ENCODE data around the gene PAXIP1. TPM values are rescaled to one million over a fixed set of nuclear protein-coding genes. Genes with fewer than 3 reads are reported as not detected.

The PAXIP1 gene
- total RNA-seq, 1 experiment from 2014 or later: 18.8 TPM

DNA sequence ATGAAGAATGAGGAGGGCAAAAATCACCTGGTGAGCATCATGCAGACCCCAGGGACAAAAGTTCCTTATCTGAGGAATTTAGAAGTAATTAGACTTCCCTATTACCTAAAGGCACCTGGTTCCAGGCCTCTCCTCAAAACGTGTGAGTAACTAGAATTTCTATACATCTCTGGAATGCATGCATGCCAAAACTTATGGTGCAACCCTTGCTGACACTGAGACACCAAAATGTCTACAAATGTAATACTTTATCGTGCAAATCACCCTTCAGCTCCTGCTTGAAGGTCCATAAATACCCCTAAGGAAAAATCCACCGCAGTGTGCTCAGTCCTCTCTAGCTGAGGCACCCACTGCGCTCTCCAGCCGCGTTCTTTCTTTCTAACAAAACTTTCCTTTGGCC, 84.2 kb downstream of the PAXIP1 start:
- no peaks in the 10 kb centered on the region for H4K20me1 ChIP-seq (ENCODE audit: insufficient read depth)
- BruUV-seq (replicated peaks): no TSS peak
- CTCF ChIA-PET: no interaction called here

DNA sequence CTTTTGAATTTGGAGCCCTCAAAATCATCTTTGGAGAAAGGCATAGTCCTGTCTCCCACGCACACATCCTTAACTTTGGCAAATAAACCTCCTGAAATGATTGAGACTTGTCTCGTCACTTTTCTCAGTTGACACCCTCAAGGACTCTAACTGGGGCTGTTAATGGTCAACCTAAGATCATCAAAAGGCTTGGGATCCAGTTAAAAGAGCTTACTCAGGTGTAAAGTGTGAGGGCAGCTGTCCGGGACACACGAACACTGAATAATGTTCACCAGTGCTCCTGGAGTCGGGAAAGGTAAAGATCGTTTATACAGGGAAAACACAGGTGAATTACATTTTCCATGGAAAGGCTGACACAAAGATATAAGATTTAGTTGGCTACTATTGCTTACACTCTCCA, 84.7 kb downstream of the PAXIP1 start:
- BruUV-seq (replicated peaks): no TSS peak
- H3K9me3 ChIP-seq (ENCODE audit: insufficient read depth, low read depth): no peaks in the 10 kb centered on the region
- H2AFZ ChIP-seq: no peak overlapping the region
- TF ChIP-seq, protein P1, sequence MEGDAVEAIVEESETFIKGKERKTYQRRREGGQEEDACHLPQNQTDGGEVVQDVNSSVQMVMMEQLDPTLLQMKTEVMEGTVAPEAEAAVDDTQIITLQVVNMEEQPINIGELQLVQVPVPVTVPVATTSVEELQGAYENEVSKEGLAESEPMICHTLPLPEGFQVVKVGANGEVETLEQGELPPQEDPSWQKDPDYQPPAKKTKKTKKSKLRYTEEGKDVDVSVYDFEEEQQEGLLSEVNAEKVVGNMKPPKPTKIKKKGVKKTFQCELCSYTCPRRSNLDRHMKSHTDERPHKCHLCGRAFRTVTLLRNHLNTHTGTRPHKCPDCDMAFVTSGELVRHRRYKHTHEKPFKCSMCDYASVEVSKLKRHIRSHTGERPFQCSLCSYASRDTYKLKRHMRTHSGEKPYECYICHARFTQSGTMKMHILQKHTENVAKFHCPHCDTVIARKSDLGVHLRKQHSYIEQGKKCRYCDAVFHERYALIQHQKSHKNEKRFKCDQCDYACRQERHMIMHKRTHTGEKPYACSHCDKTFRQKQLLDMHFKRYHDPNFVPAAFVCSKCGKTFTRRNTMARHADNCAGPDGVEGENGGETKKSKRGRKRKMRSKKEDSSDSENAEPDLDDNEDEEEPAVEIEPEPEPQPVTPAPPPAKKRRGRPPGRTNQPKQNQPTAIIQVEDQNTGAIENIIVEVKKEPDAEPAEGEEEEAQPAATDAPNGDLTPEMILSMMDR (conservative IDR thresholded peaks at IDR 0.05): no peak
- TF ChIP-seq EZH2 (IDR thresholded peaks at IDR 0.05; ENCODE audit: low read depth): no peak
- H4K20me1 ChIP-seq (ENCODE audit: insufficient read depth): no peaks in the 10 kb centered on the region
- H3K9me2 ChIP-seq (ENCODE audit: insufficient read depth): no peaks in the 10 kb centered on the region
- H3K27me3 ChIP-seq (ENCODE audit: insufficient read depth, low read depth): peaks cover 93% of the 10 kb centered on the region
- no peaks in the 10 kb centered on the region for H3K36me3 ChIP-seq (ENCODE audit: low read depth)
- H3K4me1 ChIP-seq (replicated peaks; ENCODE audit: insufficient read depth): no peaks in the 10 kb centered on the region
- H3K27ac ChIP-seq: no peak overlapping the region
- POLR2A ChIA-PET (ENCODE audit: unreplicated experiment): no interaction called here
- no peak for DNase-seq
- intact Hi-C loops (cut with micrococcal nuclease; ENCODE audit: unreplicated experiment): no loop called here
- no peak overlapping the region for H3K4me2 ChIP-seq
- CTCF ChIA-PET: no interaction called here
- H3K79me2 ChIP-seq (ENCODE audit: low read depth): no peaks in the 10 kb centered on the region
- no peak overlapping the region for H3K4me3 ChIP-seq
- no peaks in the 10 kb centered on the region for H3F3A ChIP-seq (ENCODE audit: insufficient read depth, low read depth)

More for the DNA sequence above, 84.2 kb downstream of the PAXIP1 start:
- POLR2A ChIA-PET (ENCODE audit: unreplicated experiment): no interaction called here
- Histone ChIP-seq H2AFZ (no peak overlapping the region), H3K4me3 (no peak overlapping the region), H3K4me2 (no peak overlapping the region), H3K27ac (no peak overlapping the region), H3K36me3 (ENCODE audit: low read depth) (no peaks in the 10 kb centered on the region), H3K79me2 (ENCODE audit: low read depth) (no peaks in the 10 kb centered on the region), H3K4me1 (replicated peaks; ENCODE audit: insufficient read depth) (no peaks in the 10 kb centered on the region), H3K27me3 (ENCODE audit: insufficient read depth, low read depth) (peaks cover 94% of the 10 kb centered on the region), H3K9me3 (ENCODE audit: insufficient read depth, low read depth) (no peaks in the 10 kb centered on the region), H3K9me2 (ENCODE audit: insufficient read depth) (no peaks in the 10 kb centered on the region), H3F3A (ENCODE audit: insufficient read depth, low read depth) (no peaks in the 10 kb centered on the region)
- intact Hi-C loops (cut with micrococcal nuclease; ENCODE audit: unreplicated experiment): no loop called here
- TF ChIP-seq, protein P1 (conservative IDR thresholded peaks at IDR 0.05): no peak
- TF ChIP-seq EZH2 (IDR thresholded peaks at IDR 0.05; ENCODE audit: low read depth): no peak
- no peak for DNase-seq

DNA sequence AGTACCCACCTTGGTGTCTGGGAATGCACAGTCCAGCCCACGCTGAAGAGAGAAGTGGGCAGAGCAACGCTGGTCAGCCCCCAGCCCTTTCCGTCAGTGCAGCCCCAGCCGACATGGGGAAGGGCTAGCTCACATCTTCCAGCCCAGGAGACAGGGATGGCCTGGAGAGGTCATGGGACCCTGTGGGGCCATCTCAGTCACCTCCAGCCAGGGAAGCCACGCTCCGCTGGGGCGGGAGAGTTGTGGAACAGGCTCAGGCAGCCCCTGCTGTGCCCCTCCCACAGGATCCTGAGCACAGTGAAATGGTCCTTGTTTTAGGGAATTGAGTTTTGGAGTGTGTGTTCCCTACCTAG, 85.1 kb downstream of the PAXIP1 start:
- DNase-seq: no peak
- TF ChIP-seq, protein P1 (conservative IDR thresholded peaks at IDR 0.05): no peak
- no peak for TF ChIP-seq EZH2 (IDR thresholded peaks at IDR 0.05; ENCODE audit: low read depth)
- Histone ChIP-seq H3K9me3 (ENCODE audit: insufficient read depth, low read depth) (no peaks in the 10 kb centered on the region), H3K9me2 (ENCODE audit: insufficient read depth) (no peaks in the 10 kb centered on the region), H3K79me2 (ENCODE audit: low read depth) (no peaks in the 10 kb centered on the region), H3K4me2 (no peak overlapping the region), H3K4me3 (no peak overlapping the region), H3K27me3 (ENCODE audit: insufficient read depth, low read depth) (peaks cover 90% of the 10 kb centered on the region), H3K4me1 (replicated peaks; ENCODE audit: insufficient read depth) (no peaks in the 10 kb centered on the region), H3K27ac (no peak overlapping the region), H2AFZ (no peak overlapping the region), H3F3A (ENCODE audit: insufficient read depth, low read depth) (no peaks in the 10 kb centered on the region), H4K20me1 (ENCODE audit: insufficient read depth) (no peaks in the 10 kb centered on the region), H3K36me3 (ENCODE audit: low read depth) (no peaks in the 10 kb centered on the region)
- ChIA-PET POLR2A (ENCODE audit: unreplicated experiment) (no interaction called here), CTCF (no interaction called here)
- intact Hi-C loops (cut with micrococcal nuclease; ENCODE audit: unreplicated experiment): no loop called here
- BruUV-seq (replicated peaks): no TSS peak
